ENCODE results near the gene PPP1R10. TPM values are rescaled to one million over a fixed set of nuclear protein-coding genes. Genes with fewer than 3 reads are reported as not detected.
"Not testable (repeated sequence)": the region's sequence is repeated elsewhere in the genome, so short reads cannot be mapped to it uniquely, and the experiment has no call there.

Gene PPP1R10
- total RNA-seq, 1 experiment from 2014 or later = 82.9 TPM

- H3K9me3 ChIP-seq (ENCODE audit: control insufficient read depth, insufficient read depth, low read depth, low read length); DNase-seq (ENCODE audit: low read depth, low spot score); H3K36me3 ChIP-seq (ENCODE audit: control insufficient read depth, insufficient read depth, low read length); H3K27me3 ChIP-seq (ENCODE audit: control insufficient read depth, insufficient read depth, low read length); intact Hi-C loops (cut with micrococcal nuclease; ENCODE audit: unreplicated experiment); in situ Hi-C loops (cut with HindIII; ENCODE audit: low pct_unique_long_range_greater_than_20kb, low sequenced_read_pairs); H3K27ac ChIP-seq (ENCODE audit: low read length); H3K4me1 ChIP-seq (ENCODE audit: control insufficient read depth, insufficient read depth, low read length); ATAC-seq; BruUV-seq (replicated peaks); H3K4me3 ChIP-seq (ENCODE audit: low read depth in 2 of 2, low read length in 2 of 2); CTCF ChIA-PET: not testable (repeated sequence)
- POLR2A ChIA-PET = interaction anchor here (0.6 kb wide), 1 partner anchor 389 kb away, joined by 3 read pairs; no protein-coding TSS in a partner anchor
Measured at GRCh38 chr6:30657922-30658321, 40.9 kb upstream of the PPP1R10 start.

GRCh38 chr6:30657454-30657853 is 40.4 kb upstream of the PPP1R10 start:
- TF ChIP-seq SIN3A (IDR thresholded peaks at IDR 0.05; ENCODE audit: borderline replicate concordance, insufficient read depth, low read depth, low read length) (no peak), REST (IDR thresholded peaks at IDR 0.05; ENCODE audit: insufficient read depth in 1 of 2, low read depth in 2 of 2, low read length in 1 of 2) (no peak), CTCF (IDR thresholded peaks at IDR 0.05) (no peak), POLR2AphosphoS5 (IDR thresholded peaks at IDR 0.05; ENCODE audit: low read depth, low read length) (no peak), TCF7L2 (IDR thresholded peaks at IDR 0.05; ENCODE audit: low read depth, low read length) (no peak)

GRCh38 chr6:30656513-30656912 is 39.5 kb upstream of the PPP1R10 start:
- H3K27ac ChIP-seq (ENCODE audit: low read length) = no peak overlapping the region
- DNase-seq (ENCODE audit: low read depth, low spot score) (no peak), ATAC-seq (no peak)
- no peaks in the 10 kb centered on the region for H3K9me3 ChIP-seq (ENCODE audit: control insufficient read depth, insufficient read depth, low read depth, low read length)
- in situ Hi-C loops (cut with HindIII; ENCODE audit: low pct_unique_long_range_greater_than_20kb, low sequenced_read_pairs) (no loop called here), intact Hi-C loops (cut with micrococcal nuclease; ENCODE audit: unreplicated experiment) (no loop called here)
- no peak overlapping the region for H3K4me3 ChIP-seq (ENCODE audit: low read depth in 2 of 2, low read length in 2 of 2)
- no TSS peak for BruUV-seq (replicated peaks)
- H3K4me1 ChIP-seq (ENCODE audit: control insufficient read depth, insufficient read depth, low read length) = no peaks in the 10 kb centered on the region
- CTCF ChIA-PET = no interaction called here
- no peak for TF ChIP-seq POLR2AphosphoS5 (IDR thresholded peaks at IDR 0.05; ENCODE audit: low read depth, low read length)
- POLR2A ChIA-PET = interaction anchor here (0.6 kb wide), 1 partner anchor 63 kb away, joined by 7 read pairs; no protein-coding TSS in a partner anchor
- H3K27me3 ChIP-seq (ENCODE audit: control insufficient read depth, insufficient read depth, low read length) = no peaks in the 10 kb centered on the region
- peaks cover 3% of the 10 kb centered on the region; the same call in 1 of the 2 replicates for H3K36me3 ChIP-seq (ENCODE audit: control insufficient read depth, insufficient read depth, low read length)

More at GRCh38 chr6:30657454-30657853, 40.4 kb upstream of the PPP1R10 start:
- Histone ChIP-seq H3K4me3 (ENCODE audit: low read depth in 2 of 2, low read length in 2 of 2) (no peak overlapping the region), H3K27ac (ENCODE audit: low read length) (no peak overlapping the region), H3K4me1 (ENCODE audit: control insufficient read depth, insufficient read depth, low read length) (no peaks in the 10 kb centered on the region), H3K9me3 (ENCODE audit: control insufficient read depth, insufficient read depth, low read depth, low read length) (no peaks in the 10 kb centered on the region), H3K36me3 (ENCODE audit: control insufficient read depth, insufficient read depth, low read length) (peaks cover 1% of the 10 kb centered on the region; the same call in 1 of the 2 replicates), H3K27me3 (ENCODE audit: control insufficient read depth, insufficient read depth, low read length) (no peaks in the 10 kb centered on the region)
- intact Hi-C loops (cut with micrococcal nuclease; ENCODE audit: unreplicated experiment) = no loop called here
- ChIA-PET CTCF (no interaction called here), POLR2A (no interaction called here)
- DNase-seq (ENCODE audit: low read depth, low spot score) = no peak
- in situ Hi-C loops (cut with HindIII; ENCODE audit: low pct_unique_long_range_greater_than_20kb, low sequenced_read_pairs) = no loop called here
- no TSS peak for BruUV-seq (replicated peaks)
- no peak for ATAC-seq

Data from Panc1 (cell line).